GM19238 (cell line): ENCODE results near the gene LGI1.
"Not testable (repeated sequence)": the region's sequence is repeated elsewhere in the genome, so short reads cannot be mapped to it uniquely, and the experiment has no call there.

ENCODE experiments used
- DNase-seq: peaks from one replicate; pipeline ENCODE4 v3.0.0; 2011; ENCODE audit warnings: low spot score; ENCODE audit not compliant: insufficient read length

Gene LGI1

DNA sequence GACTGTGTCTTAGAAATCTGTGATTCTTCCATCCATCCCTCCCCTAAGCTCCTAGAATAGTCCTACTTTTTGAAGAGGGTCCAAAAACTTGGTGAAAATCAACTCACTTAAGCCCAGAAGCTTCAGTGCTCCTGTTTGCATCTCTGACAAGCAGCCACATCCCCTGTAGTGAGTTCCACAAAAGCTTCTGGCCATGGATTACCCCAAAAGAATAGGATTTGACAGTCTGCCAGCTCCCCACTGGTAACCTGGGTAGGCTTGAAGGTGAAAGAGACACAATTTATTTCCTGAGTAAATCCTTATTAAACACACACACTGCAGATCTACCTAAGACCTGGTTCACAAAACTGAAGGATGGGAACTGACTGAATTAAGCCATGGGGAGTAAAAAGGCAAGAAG is 46.5 kb downstream of the LGI1 start:
- DNase-seq, result no peak

DNA sequence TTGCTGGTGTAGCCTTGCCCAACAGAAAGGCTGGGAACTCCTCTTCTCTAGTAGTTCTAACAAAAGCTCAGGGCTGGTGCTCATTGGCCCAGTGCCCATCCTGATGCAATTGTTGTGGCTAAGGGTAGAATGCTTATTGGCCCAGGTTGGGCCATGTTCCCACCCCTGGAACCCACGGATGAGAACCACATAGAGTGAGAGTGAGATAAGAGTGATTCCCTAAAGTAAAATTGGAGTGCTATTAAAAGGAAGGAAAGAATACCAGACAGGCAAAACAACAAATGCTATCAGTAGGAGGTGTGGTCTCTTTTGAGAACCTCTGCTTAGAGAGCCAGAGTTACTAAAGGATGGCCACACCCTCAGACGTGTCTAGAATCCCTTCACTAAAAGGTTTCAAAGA is 49.2 kb downstream of the LGI1 start:
- no peak for DNase-seq

DNA sequence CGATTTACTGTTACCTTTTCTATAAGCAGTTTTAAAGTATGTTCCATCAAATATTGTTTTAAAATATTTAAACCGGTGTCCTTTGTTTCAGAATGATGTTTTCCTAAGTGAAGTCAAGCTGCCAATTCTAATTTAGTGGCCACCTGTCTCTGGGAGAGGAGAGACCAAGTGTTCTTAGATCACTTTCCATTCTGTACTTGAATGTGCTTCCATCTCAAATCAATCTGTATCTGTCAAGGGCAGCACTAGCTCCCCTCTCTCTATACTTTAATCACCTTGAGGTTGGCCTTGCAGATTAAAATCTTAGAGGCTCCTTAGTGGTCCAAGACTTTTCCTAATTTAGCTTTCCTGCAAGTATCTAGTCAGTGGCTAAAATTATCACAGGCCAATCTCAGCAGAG is 49.6 kb downstream of the LGI1 start:
- DNase-seq, result no peak

DNA sequence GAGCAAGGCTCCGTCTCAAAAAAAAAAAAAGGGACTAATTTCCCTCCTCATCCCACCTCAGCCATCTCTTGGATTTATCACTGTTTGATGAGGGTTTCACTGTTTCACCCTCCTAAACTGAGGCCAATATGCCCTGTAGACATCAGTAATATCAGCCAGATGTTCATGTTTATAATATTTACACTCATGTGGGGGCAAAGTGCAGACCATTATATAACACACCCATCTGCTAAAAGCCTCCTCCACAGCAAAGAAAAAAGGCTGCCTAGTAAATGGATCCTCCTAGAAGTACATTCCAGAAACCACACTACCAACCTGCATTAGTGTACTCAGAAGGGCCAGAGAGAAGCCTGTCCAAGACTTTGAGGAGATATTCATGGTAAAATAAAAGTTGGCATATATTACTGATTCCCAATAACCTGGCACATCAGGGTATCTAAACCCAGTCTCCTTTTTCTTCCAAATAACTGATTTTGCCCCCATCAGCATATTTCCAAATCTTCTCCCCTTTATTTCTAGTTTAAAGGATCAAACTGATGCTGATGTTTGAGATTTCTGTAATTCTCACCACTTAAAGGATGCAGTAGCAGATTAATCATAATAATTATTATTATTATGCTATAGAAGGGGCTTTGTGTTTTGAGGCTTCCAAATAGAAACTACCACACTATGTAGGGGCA is 55.1 kb downstream of the LGI1 start:
- DNase-seq, result no peak

DNA sequence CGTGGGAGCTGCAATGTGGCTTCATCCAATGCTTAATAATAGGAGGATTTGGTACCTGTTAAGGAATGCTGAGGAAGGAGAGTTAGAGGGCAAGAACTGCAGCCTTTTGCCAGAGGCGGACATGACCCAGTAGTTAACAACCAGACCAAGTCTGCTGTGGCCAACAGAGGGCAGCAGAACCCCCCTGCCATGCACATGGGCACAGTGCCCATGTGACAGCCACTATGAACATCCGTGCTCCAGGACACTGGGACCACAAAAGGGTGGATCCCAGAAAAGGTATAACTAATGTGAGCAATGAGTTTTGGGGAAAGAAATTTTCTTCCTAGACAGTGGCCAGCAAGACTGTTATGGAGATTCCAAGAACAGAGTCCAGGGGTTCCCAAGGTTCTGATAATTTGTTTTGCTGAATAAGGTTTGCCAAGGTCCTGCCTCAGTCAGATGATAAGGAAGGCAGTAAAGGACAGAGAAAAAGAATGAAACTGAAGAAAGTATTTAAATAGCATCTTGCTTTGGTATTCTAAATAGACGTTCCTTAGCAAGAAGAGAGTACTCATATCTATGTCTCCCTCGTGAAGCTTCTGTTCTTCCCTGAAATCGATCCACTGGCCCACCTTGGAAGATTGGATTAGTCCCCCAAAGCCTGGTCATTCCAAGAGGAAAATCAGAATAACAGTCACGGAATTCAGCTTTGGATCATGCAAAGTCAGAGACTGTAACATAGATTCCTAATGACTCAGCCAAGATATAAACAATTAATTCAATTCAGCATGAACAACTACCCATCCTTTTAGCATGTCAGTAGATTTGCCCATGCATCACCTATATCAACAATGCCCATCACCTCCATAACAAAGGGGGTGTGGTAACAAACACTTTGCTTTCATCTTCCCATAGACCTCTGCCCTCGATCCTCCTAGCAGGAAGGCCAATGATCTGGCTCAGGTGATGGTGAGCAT is 56.0 kb downstream of the LGI1 start:
- no peak for DNase-seq

DNA sequence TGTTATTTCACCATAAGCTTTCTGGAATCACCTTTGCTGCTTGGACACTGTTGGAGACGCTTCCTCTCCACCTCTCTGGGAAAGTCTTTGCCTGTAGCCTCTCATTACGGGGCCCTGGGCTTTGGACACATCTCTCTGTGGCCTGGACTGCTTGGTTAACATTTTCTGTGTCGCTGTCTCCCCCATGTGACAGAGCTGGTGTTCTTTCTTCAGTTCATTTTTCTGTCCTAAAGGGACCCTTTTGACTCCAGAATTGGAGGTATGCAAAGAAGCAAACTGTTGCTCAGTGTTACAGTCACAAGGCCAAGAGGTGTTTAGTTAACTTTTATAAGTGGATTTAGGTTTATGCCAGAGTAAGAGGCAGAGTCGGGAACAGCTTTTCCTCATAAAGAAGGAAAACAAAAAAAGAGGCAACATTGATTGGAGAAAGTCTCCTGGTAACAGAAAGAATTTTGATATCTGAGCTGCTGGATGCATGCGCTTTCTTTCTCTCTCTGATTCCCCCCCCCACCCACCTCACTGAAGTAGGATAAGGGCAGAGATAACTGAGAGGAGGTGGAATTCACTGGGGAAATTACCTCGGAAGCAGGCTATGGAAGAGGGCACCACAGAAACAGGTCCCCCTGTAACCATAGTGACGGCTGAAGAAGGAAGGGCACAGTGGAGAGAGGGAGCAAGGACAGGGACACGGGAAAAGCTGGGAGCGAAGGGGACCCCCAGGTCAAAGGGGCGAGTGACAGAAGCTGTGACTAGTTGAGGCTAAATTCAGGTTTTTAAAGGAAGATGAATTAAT is 57.8 kb downstream of the LGI1 start:
- no peak for DNase-seq

DNA sequence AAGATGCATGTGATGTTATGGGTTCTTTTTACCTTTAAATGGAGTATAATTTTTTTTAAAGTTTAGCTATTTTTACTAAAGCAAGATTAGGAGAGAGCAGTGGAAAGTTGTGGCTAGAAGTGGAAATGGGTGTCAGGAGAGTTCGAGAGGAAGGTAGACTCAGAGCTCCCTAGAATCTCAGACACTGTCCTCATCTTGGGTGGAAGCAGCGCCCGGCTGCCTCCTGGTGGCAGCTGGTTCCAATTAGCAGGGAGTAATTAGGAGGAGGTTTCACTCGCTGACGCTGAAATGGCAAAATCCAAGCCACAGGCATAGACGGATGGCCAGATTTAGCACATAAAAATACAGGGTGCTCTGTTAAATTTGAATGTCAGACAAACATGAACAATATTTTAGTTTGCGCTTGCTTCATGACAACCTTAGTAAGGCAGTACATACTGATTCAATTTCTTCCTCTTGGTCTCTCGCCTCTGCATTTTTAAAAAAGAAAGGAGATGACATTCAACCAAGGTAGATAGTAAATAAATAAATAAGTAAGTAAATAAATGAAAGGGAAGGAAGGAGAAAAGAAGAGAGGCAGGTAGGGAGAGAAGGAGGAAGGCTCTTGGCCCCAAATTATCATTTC is 58.5 kb downstream of the LGI1 start:
- peak; percentile 19 for DNase-seq

DNA sequence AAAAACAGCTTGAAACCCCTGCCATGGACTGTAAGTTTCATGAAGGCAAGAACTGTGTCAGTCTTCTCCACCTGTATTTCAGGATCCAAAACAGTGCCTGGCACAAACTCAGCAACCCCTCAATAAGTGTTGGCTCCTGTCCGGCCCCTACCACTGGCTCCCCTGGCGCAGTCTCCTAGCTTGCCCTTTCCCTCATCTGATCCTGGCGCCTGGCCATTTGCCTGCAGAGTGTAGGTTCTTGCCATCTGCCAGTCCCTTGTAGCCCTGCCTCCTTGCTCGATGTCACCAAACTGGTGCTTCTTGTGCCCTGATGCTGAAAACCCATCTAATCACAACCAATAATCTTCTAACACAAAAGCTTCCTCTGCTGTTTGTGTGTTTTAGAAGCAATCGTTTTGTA is 60.4 kb downstream of the LGI1 start:
- DNase-seq, result no peak

DNA sequence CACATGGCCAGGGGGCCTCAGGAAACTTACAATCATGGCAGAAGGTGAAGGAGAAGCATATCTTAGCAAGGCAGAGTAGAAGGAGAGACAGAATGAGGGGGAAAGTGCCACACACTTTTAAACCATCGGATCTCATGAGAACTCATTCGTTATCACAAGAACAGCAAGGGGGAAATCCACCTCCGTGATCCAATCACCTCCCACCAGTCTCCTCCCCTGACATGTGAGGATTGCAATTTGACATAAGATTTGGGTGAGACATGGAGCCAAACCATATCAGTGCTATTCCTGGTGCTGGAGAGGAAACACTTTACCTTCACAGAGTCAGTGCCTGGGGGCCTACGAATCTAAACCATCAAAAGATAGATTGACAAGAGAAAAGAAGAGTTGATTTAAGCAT is 61.8 kb downstream of the LGI1 start:
- no peak for DNase-seq

DNA sequence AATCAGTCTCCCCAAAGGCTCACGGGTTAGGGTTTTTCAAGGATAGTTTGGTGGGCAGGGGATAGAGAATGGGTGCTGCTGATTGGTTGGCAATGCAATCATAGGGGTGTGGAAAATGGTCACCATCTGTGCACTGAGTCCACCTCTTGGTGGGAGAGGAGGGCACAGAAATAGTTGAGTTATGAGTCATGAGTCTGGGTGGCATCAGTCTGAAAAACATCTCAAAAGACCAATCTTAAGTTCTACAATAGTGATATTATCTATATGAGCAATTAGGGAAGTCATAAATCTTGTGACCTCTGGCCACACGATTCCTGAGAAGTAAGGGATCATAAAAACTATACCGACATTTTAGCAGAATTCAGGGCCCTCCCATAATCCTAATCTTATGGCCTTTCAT is 62.7 kb downstream of the LGI1 start:
- no peak for DNase-seq

DNA sequence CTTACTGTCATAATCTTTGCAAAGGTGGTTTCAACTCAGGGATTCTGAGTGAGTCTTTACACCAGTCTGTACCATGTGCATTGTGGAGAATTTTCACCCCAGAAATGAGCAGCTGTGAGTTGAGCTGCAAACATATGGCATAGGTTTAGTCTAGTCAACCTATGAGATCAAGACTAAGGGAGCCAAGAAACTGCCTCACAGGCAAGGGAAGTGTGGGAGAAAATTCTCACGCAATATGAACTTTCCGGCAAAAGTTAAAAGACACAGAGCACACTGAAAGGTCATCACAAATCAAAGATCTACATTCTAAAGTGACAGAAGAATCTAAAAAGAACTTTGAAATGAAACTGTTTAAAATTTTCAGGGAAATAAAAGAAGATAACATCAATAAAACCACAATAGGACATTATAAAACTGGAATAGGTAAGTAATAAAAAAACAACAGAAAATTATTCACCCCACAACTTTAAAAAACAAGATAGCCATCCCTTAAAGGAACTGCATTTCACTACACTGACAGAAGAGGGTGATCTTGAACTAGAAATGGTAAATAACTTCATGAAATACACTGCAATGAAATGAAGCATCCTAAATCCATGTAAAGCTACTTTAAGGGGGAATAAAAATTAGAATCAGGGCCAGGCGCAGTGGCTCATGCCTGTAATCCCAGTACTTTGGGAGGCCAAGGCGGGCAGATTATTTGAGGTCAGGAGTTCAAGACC is 63.5 kb downstream of the LGI1 start:
- no peak for DNase-seq

DNA sequence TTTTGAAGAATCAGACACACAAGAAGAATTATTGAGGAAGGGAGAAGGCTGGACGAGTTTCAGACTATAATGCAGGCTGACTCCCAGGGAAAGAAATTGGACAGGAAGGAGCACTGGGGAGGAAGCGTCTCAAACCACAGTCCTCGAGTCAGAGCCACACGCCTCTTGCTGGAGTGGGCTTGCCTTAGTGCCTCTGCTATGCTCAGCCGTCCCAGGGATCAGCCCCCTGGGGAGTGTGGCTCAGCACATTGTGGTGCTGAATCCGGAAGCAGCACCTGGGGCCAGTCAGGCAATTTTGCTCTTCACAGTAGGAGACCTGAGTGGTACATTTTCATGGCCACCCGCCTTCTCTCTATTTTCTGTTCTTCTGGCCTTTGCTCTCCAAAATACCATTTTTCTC is 68.6 kb downstream of the LGI1 start:
- DNase-seq, result no peak

DNA sequence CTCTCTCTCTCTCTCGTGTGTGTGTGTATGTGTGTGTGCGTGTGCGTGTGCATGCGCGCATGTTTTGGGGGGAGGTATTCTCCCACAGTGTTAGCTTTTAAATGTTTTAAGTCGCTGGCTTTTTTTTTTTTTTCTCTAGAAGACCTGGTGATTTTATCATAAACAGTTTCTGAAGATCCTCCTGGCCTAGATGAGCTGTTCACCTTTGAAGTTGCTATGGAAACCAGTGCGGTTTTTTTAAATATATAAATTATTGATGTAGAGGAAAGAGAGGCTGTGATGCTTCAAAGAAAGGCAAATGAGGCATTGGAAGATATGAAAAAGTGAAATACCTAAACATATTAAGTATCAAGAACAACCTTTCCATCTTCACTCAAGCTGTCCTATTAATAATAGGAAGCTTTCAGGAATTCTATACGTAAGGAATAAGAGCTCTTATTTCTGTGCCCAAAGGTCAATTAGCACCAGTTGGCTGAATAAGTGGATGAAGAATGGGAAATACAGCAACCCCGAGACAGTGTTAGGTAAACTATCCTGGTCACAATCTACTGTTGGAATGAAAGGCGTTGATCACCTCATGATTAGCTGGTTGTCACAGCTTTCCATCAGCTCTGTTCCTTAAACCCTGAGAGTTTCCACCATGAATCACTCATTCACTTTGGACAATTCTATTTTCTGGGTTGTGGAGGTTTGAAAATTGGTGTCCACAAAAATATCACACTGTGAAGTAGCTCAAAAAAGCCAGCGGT is 69.5 kb downstream of the LGI1 start:
- DNase-seq, result no peak

DNA sequence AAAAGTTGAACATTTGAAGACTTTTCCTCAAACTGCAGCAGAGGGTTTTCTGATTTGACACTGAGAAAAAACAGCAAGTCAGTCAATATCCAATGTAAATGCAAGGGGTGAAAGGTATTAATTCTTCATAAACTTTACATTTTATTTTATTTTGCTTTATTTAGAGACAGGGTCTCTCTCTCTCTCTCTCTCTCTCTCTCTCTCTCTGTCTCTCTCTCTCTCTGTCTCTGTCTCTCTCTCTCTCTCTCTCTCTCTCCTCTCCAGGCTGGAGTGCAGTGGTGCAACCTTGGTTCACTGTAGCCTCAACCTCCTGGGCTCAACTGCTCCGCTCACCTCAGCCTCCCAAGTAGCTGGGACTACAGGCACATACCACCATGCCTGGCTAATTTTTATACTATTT is 73.3 kb downstream of the LGI1 start:
- DNase-seq, result not testable (repeated sequence)

DNA sequence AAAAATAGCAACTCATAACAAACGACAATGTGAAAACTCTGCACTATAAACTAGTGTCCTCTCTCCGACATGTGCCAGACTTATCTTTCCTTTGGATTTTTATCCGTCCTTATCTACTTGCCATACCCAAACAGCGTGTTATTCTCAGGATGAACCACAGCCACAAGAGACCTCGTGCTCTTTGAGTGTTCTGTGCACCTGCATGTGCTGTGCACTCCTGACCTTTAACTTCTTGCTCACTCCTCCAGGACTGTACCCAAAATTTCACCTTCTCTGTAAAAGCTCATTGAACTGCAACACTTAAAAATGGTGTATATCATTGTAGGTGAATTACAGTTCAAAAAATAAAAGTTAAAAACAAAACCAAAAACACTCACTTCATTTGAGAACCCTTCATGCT is 78.0 kb downstream of the LGI1 start:
- DNase-seq, result no peak

DNA sequence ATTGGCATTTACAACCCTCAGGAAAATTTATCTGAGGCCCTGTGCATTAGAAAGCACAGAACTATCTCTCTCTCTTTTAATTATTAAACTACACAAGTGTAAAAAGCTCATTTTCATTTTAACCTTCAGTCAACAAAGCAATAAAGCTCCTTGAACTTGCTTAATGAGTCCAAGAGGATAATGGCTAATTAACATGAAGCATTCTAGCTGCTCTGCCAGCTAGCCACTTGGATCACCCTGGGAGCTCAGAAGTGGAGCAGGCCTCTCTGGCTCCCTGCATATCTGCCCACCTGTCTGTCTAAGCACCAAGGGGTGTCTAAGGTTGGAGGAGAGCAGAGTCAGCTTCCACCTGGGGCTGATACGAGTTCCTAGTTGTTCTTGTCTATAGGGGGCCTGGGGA is 80.1 kb downstream of the LGI1 start:
- DNase-seq, result no peak

DNA sequence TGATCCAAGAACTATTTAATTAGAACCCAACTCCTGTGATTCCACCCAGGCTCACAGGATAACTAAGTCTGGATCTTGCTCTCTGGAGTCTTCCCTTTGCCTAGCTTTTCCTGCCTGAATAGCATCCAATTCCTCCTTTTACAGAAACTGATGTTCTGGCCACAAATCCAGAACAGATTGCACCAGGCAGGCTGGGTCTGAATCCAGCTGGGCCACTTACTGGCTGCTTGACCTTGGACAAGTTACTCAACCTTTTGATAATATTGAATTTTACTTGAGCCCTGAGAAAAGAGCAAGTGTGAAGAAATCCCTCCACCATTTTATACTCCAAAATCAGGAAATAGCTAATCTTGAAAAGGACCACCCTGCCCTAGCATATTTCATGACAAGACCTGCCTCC is 80.5 kb downstream of the LGI1 start:
- no peak for DNase-seq

DNA sequence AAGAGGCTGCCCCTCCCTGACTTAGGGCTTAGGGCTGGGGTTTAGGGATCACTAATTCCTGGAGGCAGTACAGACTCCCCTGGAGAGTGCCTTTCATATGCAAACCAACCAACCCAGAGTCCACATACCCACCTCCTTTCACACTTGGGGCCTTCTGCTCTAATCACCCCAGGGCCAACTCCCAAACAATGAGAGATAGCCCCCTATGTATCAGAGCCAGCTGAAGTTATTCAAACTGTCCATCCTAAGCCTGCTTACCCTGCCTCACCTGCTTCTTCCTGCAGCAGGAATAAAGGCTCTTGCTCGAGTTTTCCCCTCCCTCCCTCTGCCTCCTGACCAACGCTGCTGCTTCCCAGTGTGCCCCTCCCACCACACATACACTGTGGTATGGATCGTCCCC is 84.2 kb downstream of the LGI1 start:
- DNase-seq, result no peak

DNA sequence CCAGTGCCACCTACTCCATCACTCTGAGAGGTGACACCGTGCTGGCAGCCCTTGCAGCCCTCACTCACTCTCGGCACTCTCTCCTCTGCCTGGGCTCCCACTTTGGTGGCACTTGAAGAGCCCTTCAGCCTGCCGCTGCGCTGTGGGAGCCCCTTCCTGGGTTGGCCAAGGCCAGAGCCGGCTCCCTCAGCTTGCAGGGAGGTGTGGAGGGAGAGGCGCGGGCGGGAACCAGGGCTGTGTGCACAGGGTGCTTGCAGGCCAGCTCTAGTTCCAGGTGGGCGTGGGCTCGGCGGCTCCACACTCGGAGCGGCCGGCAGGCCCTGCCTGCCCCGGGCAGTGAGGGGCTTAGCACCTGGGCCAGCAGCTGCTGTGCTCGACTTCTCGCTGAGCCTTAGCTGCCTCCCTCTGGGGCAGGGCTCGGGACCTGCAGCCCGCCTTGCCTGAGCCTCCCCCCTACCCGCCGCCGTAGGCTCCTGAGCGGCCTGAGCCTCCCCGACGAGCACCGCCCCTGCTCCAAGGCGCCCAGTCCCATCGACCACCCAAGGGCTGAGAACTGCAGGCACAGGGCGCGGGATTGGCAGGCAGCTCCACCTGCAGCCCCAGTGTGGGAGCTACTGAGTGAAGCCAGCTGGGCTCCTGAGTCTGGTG is 87.4 kb downstream of the LGI1 start:
- DNase-seq, result no peak
